ENCODE results near the gene DIP2C. TPM values are rescaled to one million over a fixed set of nuclear protein-coding genes. Genes with fewer than 3 reads are reported as not detected.

Gene DIP2C
- polyA plus RNA-seq, 1 of the 3 experiments (the other 2 are of a cell fraction), result 8.7 TPM

DNA sequence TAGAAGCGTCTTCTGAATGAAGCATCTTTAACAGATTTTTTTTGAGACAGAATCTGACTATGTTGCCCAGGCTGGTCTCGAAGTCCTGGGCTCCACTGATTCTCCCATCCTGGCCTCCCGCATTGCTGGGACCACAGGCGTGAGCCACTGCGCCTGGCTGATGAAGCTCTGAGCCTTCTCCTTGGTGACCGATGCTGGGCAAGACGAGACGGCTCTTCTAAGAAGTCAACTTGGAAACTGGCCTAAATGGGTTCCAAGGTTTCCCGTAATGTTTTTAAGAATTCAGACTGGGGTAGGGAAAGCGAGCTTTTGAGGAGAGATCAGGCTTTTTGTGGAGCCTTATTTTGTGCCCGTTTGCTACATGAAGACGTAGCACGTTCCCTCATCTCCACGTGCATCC lies 329.7 kb downstream of the DIP2C start:
- no peak overlapping the region for H3K4me3 ChIP-seq (ENCODE audit: low read depth in 2 of 2, low read length in 1 of 2)
- H3K4me1 ChIP-seq (ENCODE audit: control insufficient read depth in 1 of 2, insufficient read depth in 2 of 2, low read depth in 1 of 2, low read length in 1 of 2), result no peaks in the 10 kb centered on the region
- H2AFZ ChIP-seq (ENCODE audit: low read depth), result no peak overlapping the region
- WGBS (ENCODE audit: low lambda C conversion rate), result 94% methylated on average over 14 of the region's 14 CpGs
- no peak for DNase-seq
- no peaks in the 10 kb centered on the region for H3K27me3 ChIP-seq (ENCODE audit: insufficient read depth)
- peaks cover 13 to 67% of the 10 kb centered on the region in 2 experiments for H3K36me3 ChIP-seq (replicated peaks in 1 of 2; ENCODE audit: control insufficient read depth in 1 of 2, insufficient read depth in 2 of 2, low read length in 1 of 2)
- no peaks in the 10 kb centered on the region for H3K79me2 ChIP-seq (ENCODE audit: insufficient read depth)
- no peak overlapping the region for H3K4me2 ChIP-seq
- no peaks in the 10 kb centered on the region for H4K20me1 ChIP-seq (ENCODE audit: insufficient read depth)
- no peaks in the 10 kb centered on the region for H3F3A ChIP-seq (replicated peaks; ENCODE audit: insufficient read depth)
- POLR2A ChIA-PET, result no interaction called here
- CTCF ChIA-PET, result no interaction called here
- no peaks in the 10 kb centered on the region for H3K9me2 ChIP-seq
- no peak overlapping the region for H3K9ac ChIP-seq
- H3K27ac ChIP-seq (ENCODE audit: low read depth in 2 of 2, low read length in 1 of 2), result no peak overlapping the region
- TF ChIP-seq ZBTB33 (IDR thresholded peaks at IDR 0.05; ENCODE audit: borderline replicate concordance, low read depth) (no peak), TEAD4 (IDR thresholded peaks at IDR 0.05; ENCODE audit: borderline replicate concordance, insufficient read depth) (no peak), PBX3 (IDR thresholded peaks at IDR 0.05) (no peak), EZH2phosphoT487 (IDR thresholded peaks at IDR 0.05; ENCODE audit: borderline replicate concordance, low read depth) (no peak), JUND (IDR thresholded peaks at IDR 0.05) (no peak), YY1 (IDR thresholded peaks at IDR 0.05; ENCODE audit: low read depth) (no peak), MEF2A (IDR thresholded peaks at IDR 0.05; ENCODE audit: borderline replicate concordance, low read depth) (no peak), REST (IDR thresholded peaks at IDR 0.05; ENCODE audit: low read depth, low read length) (no peak), NRF1 (IDR thresholded peaks at IDR 0.05; ENCODE audit: low read depth, low read length) (no peak), SMC3 (IDR thresholded peaks at IDR 0.05; ENCODE audit: low read depth, low read length) (no peak), FOXJ3 (CRISPR knock-in tag; IDR thresholded peaks at IDR 0.05) (no peak), CHD2 (IDR thresholded peaks at IDR 0.05; ENCODE audit: low read length, partially characterized antibody) (no peak), MXI1 (IDR thresholded peaks at IDR 0.05; ENCODE audit: low read depth, low read length) (no peak)
- H3K9me3 ChIP-seq, result no peaks in the 10 kb centered on the region
